Esophagus squamous epithelium (tissue), 4 donors: ENCODE results near the gene NAXE.

ENCODE experiments used
- POLR2A ChIP-seq, 4 donors: fragments of 450-650 bp; IDR thresholded peaks; one replicate each; pipeline ENCODE4 v1.6.1; 2017; ENCODE audit warnings: antibody characterized with exemption in 4 of 4, mild to moderate bottlenecking in 4 of 4, moderate library complexity in 3 of 4
- TF ChIP-seq, protein P1 (sequence below), 6 experiments: fragments of 450-650 bp in 4 of 6; fragments of 200-600 bp in 2 of 6; sonication (generic) in 2 of 6; IDR thresholded peaks; one replicate each; pipeline ENCODE4 v1.5.1; 2016 to 2019; ENCODE audit warnings: antibody characterized with exemption in 6 of 6, mild to moderate bottlenecking in 4 of 6, moderate library complexity in 4 of 6

DNA sequence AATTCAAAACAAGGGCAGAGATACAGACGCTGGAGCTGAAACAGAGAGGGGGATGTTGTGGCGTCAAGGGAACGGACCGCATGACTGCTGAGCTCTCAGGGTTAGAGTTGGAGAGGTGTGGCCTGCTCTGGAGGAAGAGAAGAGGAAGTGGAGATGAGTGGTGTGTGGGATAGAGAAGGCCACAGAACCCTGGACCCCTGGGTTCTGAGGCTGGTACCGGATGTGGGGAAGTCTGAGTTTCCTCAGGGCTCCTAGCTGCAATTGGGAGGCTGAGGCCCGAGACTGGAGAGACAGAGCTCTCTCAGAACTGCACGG, 52.2 kb downstream of the NAXE start:
- TF ChIP-seq, protein P1, sequence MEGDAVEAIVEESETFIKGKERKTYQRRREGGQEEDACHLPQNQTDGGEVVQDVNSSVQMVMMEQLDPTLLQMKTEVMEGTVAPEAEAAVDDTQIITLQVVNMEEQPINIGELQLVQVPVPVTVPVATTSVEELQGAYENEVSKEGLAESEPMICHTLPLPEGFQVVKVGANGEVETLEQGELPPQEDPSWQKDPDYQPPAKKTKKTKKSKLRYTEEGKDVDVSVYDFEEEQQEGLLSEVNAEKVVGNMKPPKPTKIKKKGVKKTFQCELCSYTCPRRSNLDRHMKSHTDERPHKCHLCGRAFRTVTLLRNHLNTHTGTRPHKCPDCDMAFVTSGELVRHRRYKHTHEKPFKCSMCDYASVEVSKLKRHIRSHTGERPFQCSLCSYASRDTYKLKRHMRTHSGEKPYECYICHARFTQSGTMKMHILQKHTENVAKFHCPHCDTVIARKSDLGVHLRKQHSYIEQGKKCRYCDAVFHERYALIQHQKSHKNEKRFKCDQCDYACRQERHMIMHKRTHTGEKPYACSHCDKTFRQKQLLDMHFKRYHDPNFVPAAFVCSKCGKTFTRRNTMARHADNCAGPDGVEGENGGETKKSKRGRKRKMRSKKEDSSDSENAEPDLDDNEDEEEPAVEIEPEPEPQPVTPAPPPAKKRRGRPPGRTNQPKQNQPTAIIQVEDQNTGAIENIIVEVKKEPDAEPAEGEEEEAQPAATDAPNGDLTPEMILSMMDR (IDR thresholded peaks at IDR 0.05) = no peak
- no peak for TF ChIP-seq POLR2A (IDR thresholded peaks at IDR 0.05)
